ENCODE measurements around the gene SVIL.

Gene SVIL

DNA sequence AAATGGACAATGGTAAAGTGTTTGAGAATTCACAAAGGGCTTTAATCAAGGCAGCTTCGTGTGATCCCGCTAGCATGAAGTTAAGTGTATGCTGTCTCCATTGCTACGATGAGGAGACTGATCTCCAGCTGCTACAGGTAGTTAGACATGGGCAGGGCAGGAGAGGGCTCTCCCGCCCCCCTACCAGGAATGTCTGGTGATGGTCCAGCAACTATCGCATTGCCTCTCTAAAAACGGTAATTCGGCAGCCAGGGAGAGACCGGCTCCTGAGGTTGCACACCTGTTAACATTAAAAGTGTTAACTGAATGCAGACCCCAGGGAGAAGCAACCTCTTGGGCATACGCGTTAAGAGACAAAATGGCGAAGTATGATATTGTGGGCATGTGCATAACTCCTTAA is 37.9 kb downstream of the SVIL start:
- in situ Hi-C loops (cut with HindIII; ENCODE audit: low sequenced_read_pairs): no loop called here
- DNase-seq (ENCODE audit: low read depth): no peak
- TF ChIP-seq CTCF (IDR thresholded peaks at IDR 0.05; ENCODE audit: low read depth, low read length, missing control alignments): no peak
- no peak overlapping the region for H3K4me3 ChIP-seq (ENCODE audit: low read depth, low read length)

GRCh38 chr10:29596356-29596755 is 38.4 kb downstream of the SVIL start:
- H3K4me3 ChIP-seq (ENCODE audit: low read depth, low read length): no peak overlapping the region
- no peak for DNase-seq (ENCODE audit: low read depth)
- in situ Hi-C loops (cut with HindIII; ENCODE audit: low sequenced_read_pairs): no loop called here
- TF ChIP-seq CTCF (IDR thresholded peaks at IDR 0.05; ENCODE audit: low read depth, low read length, missing control alignments): no peak

DNA sequence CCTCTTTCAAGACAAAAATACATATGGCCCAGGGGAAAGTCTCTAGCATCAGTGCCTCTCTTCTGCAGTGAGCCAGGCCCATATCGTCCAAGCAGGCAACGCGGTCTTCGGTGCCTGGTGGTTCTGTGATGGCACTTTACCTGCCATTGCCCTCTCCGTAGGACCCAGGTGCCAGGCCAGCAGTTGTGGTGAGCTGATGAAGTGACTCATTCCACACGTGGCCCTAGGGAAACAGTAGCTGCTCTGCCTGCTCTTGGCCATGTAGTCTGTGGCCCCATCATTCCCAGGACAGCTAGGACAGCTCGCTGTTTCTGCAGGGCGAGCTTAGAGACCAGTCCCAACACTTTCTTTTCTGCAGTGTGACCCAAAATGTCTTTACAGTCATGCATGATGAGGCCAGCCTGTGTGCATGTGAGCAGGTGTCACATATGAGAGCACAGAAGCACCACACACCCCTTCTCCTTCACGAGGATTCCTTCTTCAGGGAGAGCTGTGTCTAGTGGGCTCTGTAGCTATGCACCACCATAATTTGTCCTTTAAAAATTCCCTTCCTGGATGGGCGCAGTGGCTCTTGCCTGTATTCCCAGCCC is 39.0 kb downstream of the SVIL start:
- no peak for DNase-seq (ENCODE audit: low read depth)
- no peak for TF ChIP-seq CTCF (IDR thresholded peaks at IDR 0.05; ENCODE audit: low read depth, low read length, missing control alignments)
- no peak overlapping the region for H3K4me3 ChIP-seq (ENCODE audit: low read depth, low read length)
- in situ Hi-C loops (cut with HindIII; ENCODE audit: low sequenced_read_pairs): no loop called here

DNA sequence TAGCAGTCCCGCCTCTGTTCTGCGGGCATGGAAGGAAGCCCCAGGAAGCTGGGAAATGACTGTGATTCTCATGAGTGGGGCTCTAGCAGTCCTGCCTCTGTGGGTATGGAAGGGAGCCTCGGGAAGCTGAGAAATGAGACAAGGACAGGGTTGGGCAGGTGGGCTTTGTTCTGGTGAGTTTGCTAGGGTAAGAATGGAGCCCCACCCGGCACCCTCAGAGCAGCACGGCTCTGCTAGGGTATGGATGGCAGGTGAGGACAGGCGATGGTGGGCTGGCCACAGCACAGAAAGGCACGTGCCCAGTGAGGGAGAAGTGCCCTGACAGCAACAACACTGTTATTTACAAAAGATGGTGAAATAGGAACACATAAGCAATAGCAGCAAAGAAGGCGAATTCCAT is 39.6 kb downstream of the SVIL start:
- TF ChIP-seq CTCF (IDR thresholded peaks at IDR 0.05; ENCODE audit: low read depth, low read length, missing control alignments): no peak
- no peak for DNase-seq (ENCODE audit: low read depth)
- no peak overlapping the region for H3K4me3 ChIP-seq (ENCODE audit: low read depth, low read length)
- in situ Hi-C loops (cut with HindIII; ENCODE audit: low sequenced_read_pairs): no loop called here

- no peak for TF ChIP-seq CTCF (IDR thresholded peaks at IDR 0.05; ENCODE audit: low read depth, low read length, missing control alignments)
- in situ Hi-C loops (cut with HindIII; ENCODE audit: low sequenced_read_pairs): loop anchor here (5.0 kb wide), 2 partner anchors 34 to 69 kb away; no protein-coding TSS in a partner anchor
- no peak for DNase-seq (ENCODE audit: low read depth)
- no peak overlapping the region for H3K4me3 ChIP-seq (ENCODE audit: low read depth, low read length)
Measured at GRCh38 chr10:29591651-29591968, 43.2 kb downstream of the SVIL start.

DNA sequence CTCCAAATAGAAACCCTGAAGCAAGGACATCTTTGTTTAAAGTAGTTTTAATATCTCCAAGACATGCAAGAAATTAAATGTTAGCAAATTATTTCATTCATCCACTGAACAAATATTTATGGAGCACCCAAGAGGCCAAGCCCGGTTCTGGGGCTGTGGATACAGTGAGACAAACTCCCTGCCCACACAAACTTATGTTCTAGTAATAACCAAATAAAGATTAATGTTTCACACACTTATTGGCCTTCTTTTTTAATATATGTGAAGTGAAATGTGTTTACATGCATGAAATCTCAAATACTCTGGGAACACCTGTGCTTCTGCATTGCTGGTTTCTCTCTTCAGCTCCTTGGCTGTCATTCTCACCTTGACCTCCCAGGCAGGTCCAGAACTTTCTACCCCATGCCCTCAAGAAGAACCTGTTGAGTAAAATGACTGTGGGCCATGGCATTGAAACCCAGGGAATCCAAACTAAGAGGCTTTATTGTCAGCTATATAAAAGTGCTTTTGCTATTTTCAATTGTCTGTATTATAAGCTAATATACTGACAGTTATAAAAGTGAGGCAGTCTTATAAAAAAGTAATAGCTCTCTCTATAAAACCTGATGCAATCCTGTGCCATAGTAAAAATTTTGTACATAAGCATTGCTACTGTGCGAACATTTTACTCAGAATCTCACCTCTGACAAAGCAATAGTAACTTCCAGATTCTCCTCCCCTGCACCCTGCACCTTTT is 43.7 kb downstream of the SVIL start:
- in situ Hi-C loops (cut with HindIII; ENCODE audit: low sequenced_read_pairs): loop anchor here (5.0 kb wide), 2 partner anchors 34 to 69 kb away; no protein-coding TSS in a partner anchor
- DNase-seq (ENCODE audit: low read depth): no peak
- H3K4me3 ChIP-seq (ENCODE audit: low read depth, low read length): no peak overlapping the region
- TF ChIP-seq CTCF (IDR thresholded peaks at IDR 0.05; ENCODE audit: low read depth, low read length, missing control alignments): no peak
